Endodermal cell (in vitro differentiated cells): ENCODE results near the gene AMH. TPM values are rescaled to one million over a fixed set of nuclear protein-coding genes. Genes with fewer than 3 reads are reported as not detected.

Experiments
- DNase-seq: peaks from one replicate; pipeline ENCODE4 v3.0.0-alpha.2; 2017
- H3K27ac ChIP-seq: 2 replicates; pipeline ENCODE4 v1.5.1; 2013; ENCODE audit warnings: mild to moderate bottlenecking, low read depth, low read length, moderate library complexity
- H3K27me3 ChIP-seq: 2 replicates; pipeline ENCODE4 v1.6.1; 2013; ENCODE audit warnings: mild to moderate bottlenecking, low read length, moderate library complexity; ENCODE audit not compliant: insufficient read depth, control insufficient read depth, poor library complexity, severe bottlenecking
- H3K36me3 ChIP-seq: 2 replicates; pipeline ENCODE4 v1.7.0; 2013; ENCODE audit warnings: mild to moderate bottlenecking, low read length, moderate library complexity; ENCODE audit not compliant: control insufficient read depth, insufficient read depth
- H3K4me1 ChIP-seq: one replicate; pipeline ENCODE4 v1.7.0; 2013; ENCODE audit warnings: low read length; ENCODE audit not compliant: control insufficient read depth, insufficient read depth
- H3K4me3 ChIP-seq: 2 replicates; pipeline ENCODE4 v1.5.1; 2013; ENCODE audit warnings: mild to moderate bottlenecking, low read length, moderate library complexity
- H3K9ac ChIP-seq: 2 replicates; pipeline ENCODE4 v1.6.1; 2013; ENCODE audit warnings: mild to moderate bottlenecking, low read length, moderate library complexity; ENCODE audit not compliant: poor library complexity, severe bottlenecking; ENCODE audit errors: extremely low read depth
- H3K9me3 ChIP-seq: 2 replicates; pipeline ENCODE4 v1.6.1; 2013; ENCODE audit warnings: mild to moderate bottlenecking, low read length, moderate library complexity; ENCODE audit not compliant: control insufficient read depth
- H3K27ac Mint-ChIP-seq: 2 replicates; pipeline ENCODE4 v1.8.0; 2020; ENCODE audit warnings: mixed read lengths
- H3K27me3 Mint-ChIP-seq: 2 replicates; pipeline ENCODE4 v1.8.0; 2021; ENCODE audit warnings: mild to moderate bottlenecking, mixed read lengths; ENCODE audit not compliant: insufficient read depth
- H3K36me3 Mint-ChIP-seq: 2 replicates; pipeline ENCODE4 v1.8.0; 2020; ENCODE audit warnings: low read depth, mixed read lengths
- H3K4me1 Mint-ChIP-seq: 2 replicates; pipeline ENCODE4 v1.8.0; 2020; ENCODE audit warnings: mixed read lengths
- H3K4me3 Mint-ChIP-seq: 2 replicates; pipeline ENCODE4 v1.8.0; 2020; ENCODE audit warnings: mild to moderate bottlenecking, moderate library complexity, mixed read lengths
- H3K9me3 Mint-ChIP-seq: 2 replicates; pipeline ENCODE4 v1.8.0; 2020; ENCODE audit warnings: mild to moderate bottlenecking, mixed read lengths
- WGBS, 2 experiments: methylation state at CpG; one replicate each; pipeline versions ENCODE4 v1.1.5 to v1.1.7; 2013; ENCODE audit warnings: missing lambda C conversion rate in 2 of 2, mixed read lengths in 1 of 2; ENCODE audit not compliant: insufficient coverage in 1 of 2, insufficient read length in 1 of 2; 5-methylcytosine and 5-hydroxymethylcytosine counted together
- total RNA-seq, 2 donors: library from RNA; stranded (reverse); fragmentation: NEBNext Ultra II Directional in 1 of 2; extraction: Animal tissue kit (Norgen Biotek cat#: 25700) in 1 of 2; gene quantifications; 2 replicates in 1 of 2; 3 replicates in 1 of 2; pipeline ENCODE4 v1.2.1, GENCODE V29; 2021
- TF ChIP-seq, protein P1 (sequence below): fragments of 200-600 bp; sonication (generic); conservative IDR thresholded peaks from 2 replicates; pipeline ENCODE4 v1.5.0; 2021; ENCODE audit warnings: antibody characterized with exemption, mild to moderate bottlenecking

Gene AMH
- total RNA-seq, 2 donors from 2014 or later = 20.5 to 35.1 TPM

DNA sequence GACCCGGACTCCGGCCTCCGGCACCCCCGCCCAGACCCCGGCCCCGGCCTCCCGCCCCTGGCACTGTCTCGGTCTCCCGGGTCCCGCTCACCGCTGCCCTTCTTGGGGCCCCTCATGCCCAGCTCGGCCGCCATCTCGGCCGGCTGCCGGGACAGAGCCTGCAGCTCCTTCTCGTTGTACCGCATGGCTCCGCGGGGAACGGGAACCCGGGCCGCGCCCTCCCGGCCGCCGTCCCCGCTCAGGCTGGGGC, 13.1 kb upstream of the AMH start:
- Mint-ChIP-seq H3K9me3 (no peaks in the 10 kb centered on the region), H3K4me3 (peak overlapping the region; percentile 92), H3K36me3 (peaks cover 38% of the 10 kb centered on the region), H3K4me1 (peaks cover 33% of the 10 kb centered on the region), H3K27me3 (no peaks in the 10 kb centered on the region), H3K27ac (no peak overlapping the region)
- no peak for DNase-seq
- H3K4me3 ChIP-seq = peak overlapping the region; percentile 91
- H3K36me3 ChIP-seq = peaks cover 40% of the 10 kb centered on the region
- H3K9me3 ChIP-seq = no peaks in the 10 kb centered on the region
- peaks cover 6% of the 10 kb centered on the region for H3K4me1 ChIP-seq
- TF ChIP-seq, protein P1, sequence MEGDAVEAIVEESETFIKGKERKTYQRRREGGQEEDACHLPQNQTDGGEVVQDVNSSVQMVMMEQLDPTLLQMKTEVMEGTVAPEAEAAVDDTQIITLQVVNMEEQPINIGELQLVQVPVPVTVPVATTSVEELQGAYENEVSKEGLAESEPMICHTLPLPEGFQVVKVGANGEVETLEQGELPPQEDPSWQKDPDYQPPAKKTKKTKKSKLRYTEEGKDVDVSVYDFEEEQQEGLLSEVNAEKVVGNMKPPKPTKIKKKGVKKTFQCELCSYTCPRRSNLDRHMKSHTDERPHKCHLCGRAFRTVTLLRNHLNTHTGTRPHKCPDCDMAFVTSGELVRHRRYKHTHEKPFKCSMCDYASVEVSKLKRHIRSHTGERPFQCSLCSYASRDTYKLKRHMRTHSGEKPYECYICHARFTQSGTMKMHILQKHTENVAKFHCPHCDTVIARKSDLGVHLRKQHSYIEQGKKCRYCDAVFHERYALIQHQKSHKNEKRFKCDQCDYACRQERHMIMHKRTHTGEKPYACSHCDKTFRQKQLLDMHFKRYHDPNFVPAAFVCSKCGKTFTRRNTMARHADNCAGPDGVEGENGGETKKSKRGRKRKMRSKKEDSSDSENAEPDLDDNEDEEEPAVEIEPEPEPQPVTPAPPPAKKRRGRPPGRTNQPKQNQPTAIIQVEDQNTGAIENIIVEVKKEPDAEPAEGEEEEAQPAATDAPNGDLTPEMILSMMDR = no peak
- peak overlapping the region; percentile 97 for H3K9ac ChIP-seq
- peak overlapping the region; percentile 97 for H3K27ac ChIP-seq
- 0 to 1% methylated on average over 26 to 28 of the region's 28 CpGs for WGBS, 2 experiments
- H3K27me3 ChIP-seq = no peaks in the 10 kb centered on the region

DNA sequence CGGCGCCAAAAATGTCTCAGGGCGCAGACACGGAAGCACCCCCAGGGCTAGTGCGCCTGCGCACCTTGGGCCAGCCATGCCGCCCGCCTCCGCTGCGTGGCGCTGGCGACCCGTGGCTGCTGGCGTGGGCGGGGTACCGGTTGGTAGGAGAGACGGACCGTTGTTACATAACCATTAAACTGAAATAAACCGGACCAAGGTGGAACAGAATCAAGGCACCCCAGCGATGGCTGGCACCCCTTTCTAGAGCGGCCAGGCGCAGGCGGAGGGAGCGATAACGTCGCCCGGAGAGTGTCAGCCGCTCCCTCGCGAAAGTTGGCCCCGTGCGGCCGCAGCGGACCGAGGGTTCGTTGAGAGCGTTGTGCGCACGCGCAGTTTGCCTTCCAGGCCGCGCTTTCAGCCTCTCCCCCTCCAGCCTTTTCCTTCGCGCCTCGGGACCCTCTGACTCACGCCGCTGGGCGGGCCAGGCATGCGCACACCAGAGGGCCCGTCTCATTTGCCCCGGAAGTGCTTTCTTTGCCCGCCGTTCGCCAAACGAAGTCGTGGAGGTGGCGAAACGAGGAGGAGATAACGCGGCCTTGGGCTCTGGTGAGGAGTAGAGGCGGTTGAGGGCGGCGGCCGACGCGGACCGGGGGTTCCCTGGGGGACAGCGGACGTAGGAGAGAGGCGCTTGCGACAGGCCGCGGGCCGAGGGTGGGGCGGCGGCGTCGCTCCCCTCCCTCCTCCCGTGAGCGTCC, 12.6 kb upstream of the AMH start, which contains the start of the genes PLEKHJ1 and SF3A2:
Gene PLEKHJ1 (minus strand): TSS at position 16 of the 737 bp plus-strand sequence. CDS start 81 bp downstream, outside the sequence.
Gene SF3A2 (plus strand): TSS at position 511 of the 737 bp plus-strand sequence. CDS start 6,595 bp downstream, outside the sequence.
- Histone ChIP-seq H3K4me3 (peak within 1 kb of the TSS; percentile 91), H3K36me3 (peaks cover 45% of the 10 kb centered on the region), H3K9ac (peak within 1 kb of the TSS; percentile 97), H3K4me1 (peaks cover 6% of the 10 kb centered on the region), H3K9me3 (no peaks in the 10 kb centered on the region), H3K27me3 (no peaks in the 10 kb centered on the region), H3K27ac (peak within 1 kb of the TSS; percentile 97)
- peaks cover 39% of the 10 kb centered on the region for H3K36me3 Mint-ChIP-seq
- 0% methylated on average over 44 to 80 of the region's 80 CpGs for WGBS, 2 experiments
- peak within 1 kb of the TSS; percentile 99 for H3K27ac Mint-ChIP-seq
- DNase-seq = peak; percentile 99
- H3K4me1 Mint-ChIP-seq = peaks cover 35% of the 10 kb centered on the region
- H3K4me3 Mint-ChIP-seq = peak within 1 kb of the TSS; percentile 92
- no peaks in the 10 kb centered on the region for H3K9me3 Mint-ChIP-seq
- H3K27me3 Mint-ChIP-seq = no peaks in the 10 kb centered on the region
- TF ChIP-seq, protein P1 = peak; percentile 97

DNA sequence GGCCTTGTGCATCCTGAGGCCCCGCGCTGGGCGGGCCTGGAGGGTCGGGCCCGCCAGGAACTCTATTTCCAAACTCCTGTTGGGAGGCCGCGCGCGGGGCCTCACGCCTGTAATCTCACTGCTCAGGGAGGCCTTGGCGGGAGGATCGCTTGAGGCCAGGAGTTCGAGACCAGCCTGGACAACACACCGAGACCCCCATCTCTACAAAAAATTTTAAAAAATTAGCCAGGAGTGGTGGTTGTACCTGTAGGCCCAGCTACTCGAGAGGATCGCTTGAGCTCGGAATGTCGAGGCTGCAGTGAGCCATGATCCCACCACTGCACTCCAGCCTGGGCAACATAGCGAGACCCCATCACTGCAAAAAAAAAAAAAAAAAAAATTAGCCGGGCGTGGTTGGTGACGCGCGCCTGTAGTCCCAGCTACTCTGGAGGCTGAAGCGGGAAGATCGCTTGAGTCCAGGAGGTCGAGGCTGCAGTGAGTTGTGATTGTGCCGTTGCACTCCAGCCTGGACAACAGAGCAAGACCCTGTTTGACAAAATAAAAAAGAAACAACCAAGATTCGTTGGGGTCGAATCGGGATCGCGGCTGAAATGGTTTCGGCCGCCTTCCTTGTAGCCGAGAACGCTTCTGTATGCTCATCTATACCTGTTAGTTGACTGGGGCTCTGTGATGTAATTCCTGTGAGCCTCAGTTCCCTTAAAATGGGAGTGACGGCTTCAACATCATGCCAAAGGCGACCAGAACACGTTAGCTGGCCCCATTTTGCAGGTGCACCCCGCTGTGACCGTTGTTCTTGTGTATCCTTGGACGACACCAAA, 11.9 kb upstream of the AMH start:
- Mint-ChIP-seq H3K36me3 (peaks cover 40% of the 10 kb centered on the region), H3K4me3 (peak overlapping the region; percentile 92), H3K27ac (peak overlapping the region; percentile 99), H3K4me1 (peaks cover 35% of the 10 kb centered on the region), H3K9me3 (no peaks in the 10 kb centered on the region), H3K27me3 (no peaks in the 10 kb centered on the region)
- H3K9me3 ChIP-seq = no peaks in the 10 kb centered on the region
- H3K9ac ChIP-seq = peak overlapping the region; percentile 97
- peak overlapping the region; percentile 91 for H3K4me3 ChIP-seq
- H3K27ac ChIP-seq = peak overlapping the region; percentile 97
- no peak for DNase-seq
- H3K27me3 ChIP-seq = no peaks in the 10 kb centered on the region
- TF ChIP-seq, protein P1 = no peak
- peaks cover 50% of the 10 kb centered on the region for H3K36me3 ChIP-seq
- 49 to 79% methylated on average over 25 to 43 of the region's 43 CpGs for WGBS, 2 experiments
- H3K4me1 ChIP-seq = peaks cover 6% of the 10 kb centered on the region
